Motor neuron (in vitro differentiated cells): ENCODE results near the gene TNFRSF11A. TPM values are rescaled to one million over a fixed set of nuclear protein-coding genes. Genes with fewer than 3 reads are reported as not detected.

Experiments used
- ATAC-seq, 8 experiments: fragments of 200-7000 bp; cut with Tn5 transposase; replicated peaks in 6 of 8; 2 replicates each; pipeline ENCODE4 v1.8.0; 2021; ENCODE audit warnings: mild to moderate bottlenecking in 8 of 8, moderate library complexity in 8 of 8
- H3K27ac ChIP-seq, 2 donors: fragments of 250-450 bp; sonication (Bioruptor Pico); 2 replicates each; pipeline ENCODE4 v1.9.0; 2021; ENCODE audit warnings: antibody characterized with exemption in 2 of 2, mild to moderate bottlenecking in 2 of 2, moderate library complexity in 1 of 2
- H3K4me1 ChIP-seq, 2 donors: fragments of 250-450 bp; sonication (Bioruptor Pico); replicated peaks in 1 of 2; 2 replicates each; pipeline ENCODE4 v1.6.1; 2021; ENCODE audit warnings: antibody characterized with exemption in 2 of 2, mild to moderate bottlenecking in 2 of 2, moderate library complexity in 1 of 2
- H3K4me3 ChIP-seq, 5 donors: fragments of 250-450 bp; sonication (Bioruptor Pico); 2 replicates each; pipeline ENCODE4 v1.9.0; 2021; ENCODE audit warnings: antibody characterized with exemption in 5 of 5, mild to moderate bottlenecking in 5 of 5, moderate library complexity in 4 of 5
- WGBS, 10 experiments: fragments of 450-650 bp; shearing (Covaris generic); methylation state at CpG; one replicate each; pipeline ENCODE4 v1.0.0; 2022; 5-methylcytosine and 5-hydroxymethylcytosine counted together
- in situ Hi-C, 9 experiments: fragments of 400-800 bp; cut with MboI; loops; one replicate each; pipeline ENCODE4 v1.15.0; 2021; ENCODE audit warnings: low sequenced_read_pairs in 9 of 9, low pct_unique_long_range_greater_than_20kb in 2 of 9; ENCODE audit not compliant: unreplicated experiment in 9 of 9
- total RNA-seq, 8 experiments: library from RNA; unstranded; fragments of 300-600 nt; gene quantifications; 2 replicates each; pipeline versions ENCODE4 v1.2.3 to v1.2.4, GENCODE V29; 2022

The TNFRSF11A gene
- total RNA-seq, 8 experiments from 2014 or later = 0.05 to 13.2 (median 0.41) TPM

- H3K27ac ChIP-seq = no peak overlapping the region
- peak in 5 of 8 experiments; percentile 46 to 76 (median 66) for ATAC-seq
- 30 to 63% (median 45%) methylated on average over 1 to 3 of the region's 3 CpGs for WGBS, 10 experiments
- in situ Hi-C loops = no loop called here
- H3K4me3 ChIP-seq = no peak overlapping the region
- H3K4me1 ChIP-seq = peaks cover 2 to 5% of the 10 kb centered on the region in 2 donors
Observed at GRCh38 chr18:62341473-62341872, 16.4 kb downstream of the TNFRSF11A start.

- in situ Hi-C loops = no loop called here
- Histone ChIP-seq H3K4me3 (no peak overlapping the region), H3K4me1 (peaks cover 2 to 10% of the 10 kb centered on the region in 2 donors), H3K27ac (no peak overlapping the region)
- 26 to 100% (median 83%) methylated on average over 1 to 4 of the region's 4 CpGs; no CpG with 5 or more reads in 1 of the 10 experiments for WGBS, 10 experiments
- no peak for ATAC-seq
Observed at GRCh38 chr18:62342884-62343283, 17.8 kb downstream of the TNFRSF11A start.

GRCh38 chr18:62343316-62343715 lies 18.2 kb downstream of the TNFRSF11A start:
- Histone ChIP-seq H3K27ac (no peak overlapping the region), H3K4me3 (no peak overlapping the region), H3K4me1 (peaks cover 2 to 10% of the 10 kb centered on the region in 2 donors)
- in situ Hi-C loops = no loop called here
- WGBS, 10 experiments = 81 to 98% (median 91%) methylated on average over 4 to 8 of the region's 8 CpGs; no CpG with 5 or more reads in 1 of the 10 experiments
- no peak for ATAC-seq

- in situ Hi-C loops = no loop called here
- no peak for ATAC-seq
- H3K27ac ChIP-seq = no peak overlapping the region
- WGBS, 10 experiments = 20 to 100% (median 93%) methylated on average over 1 to 2 of the region's 2 CpGs; no CpG with 5 or more reads in 1 of the 10 experiments
- no peak overlapping the region for H3K4me3 ChIP-seq
- peaks cover 2 to 10% of the 10 kb centered on the region in 2 donors for H3K4me1 ChIP-seq
Observed at GRCh38 chr18:62345909-62346308, 20.8 kb downstream of the TNFRSF11A start.

GRCh38 chr18:62346333-62347088 lies 21.4 kb downstream of the TNFRSF11A start:
- Histone ChIP-seq H3K4me3 (no peak overlapping the region), H3K4me1 (peaks cover 2 to 7% of the 10 kb centered on the region in 2 donors), H3K27ac (peak overlapping the region in 1 of 2 donors; percentile 33)
- ATAC-seq = peak in 5 of 8 experiments; percentile 22 to 94 (median 86)
- in situ Hi-C loops = no loop called here
- WGBS, 10 experiments = 0 to 100% (median 39%) methylated on average over 1 to 3 of the region's 7 CpGs; no CpG with 5 or more reads in 2 of the 10 experiments

- Histone ChIP-seq H3K4me3 (no peak overlapping the region), H3K4me1 (peaks cover 2 to 6% of the 10 kb centered on the region in 2 donors), H3K27ac (no peak overlapping the region)
- in situ Hi-C loops = no loop called here
- WGBS, 10 experiments = 13 to 60% (median 23%) methylated on average over 1 to 5 of the region's 6 CpGs; no CpG with 5 or more reads in 3 of the 10 experiments
- ATAC-seq = peak in 3 of 8 experiments; percentile 8 to 46 (median 36)
Observed at GRCh38 chr18:62347089-62347506, 22.0 kb downstream of the TNFRSF11A start.

- WGBS, 10 experiments = 20 to 100% (median 86%) methylated on average over 1 to 4 of the region's 4 CpGs; no CpG with 5 or more reads in 1 of the 10 experiments
- Histone ChIP-seq H3K4me3 (no peak overlapping the region), H3K4me1 (peaks cover 2 to 6% of the 10 kb centered on the region in 2 donors), H3K27ac (no peak overlapping the region)
- no peak for ATAC-seq
- in situ Hi-C loops = no loop called here
Observed at GRCh38 chr18:62348474-62348873, 23.4 kb downstream of the TNFRSF11A start.

GRCh38 chr18:62353170-62353569 lies 28.1 kb downstream of the TNFRSF11A start:
- ATAC-seq = no peak
- 44 to 90% (median 67%) methylated on average over 1 to 7 of the region's 7 CpGs; no CpG with 5 or more reads in 2 of the 10 experiments for WGBS, 10 experiments

GRCh38 chr18:62354151-62354550 lies 29.0 kb downstream of the TNFRSF11A start:
- Histone ChIP-seq H3K27ac (no peak overlapping the region), H3K4me1 (no peaks in the 10 kb centered on the region), H3K4me3 (no peak overlapping the region)
- ATAC-seq = no peak
- WGBS, 10 experiments = 50 to 98% (median 87%) methylated on average over 2 to 15 of the region's 29 CpGs; no CpG with 5 or more reads in 4 of the 10 experiments
- in situ Hi-C loops = no loop called here

More at GRCh38 chr18:62353170-62353569, 28.1 kb downstream of the TNFRSF11A start:
- in situ Hi-C loops = no loop called here
- Histone ChIP-seq H3K27ac (no peak overlapping the region), H3K4me1 (no peaks in the 10 kb centered on the region), H3K4me3 (no peak overlapping the region)

GRCh38 chr18:62357079-62357719 lies 32.1 kb downstream of the TNFRSF11A start:
- Histone ChIP-seq H3K4me1 (no peaks in the 10 kb centered on the region), H3K4me3 (no peak overlapping the region), H3K27ac (no peak overlapping the region)
- in situ Hi-C loops = no loop called here
- ATAC-seq = no peak
- WGBS, 10 experiments = 20 to 92% (median 76%) methylated on average over 1 to 5 of the region's 5 CpGs

- H3K27ac ChIP-seq = no peak overlapping the region
- 17 to 94% (median 76%) methylated on average over 1 to 2 of the region's 2 CpGs; no CpG with 5 or more reads in 3 of the 10 experiments for WGBS, 10 experiments
- in situ Hi-C loops = no loop called here
- no peak for ATAC-seq
- H3K4me1 ChIP-seq = no peaks in the 10 kb centered on the region
- no peak overlapping the region for H3K4me3 ChIP-seq
Observed at GRCh38 chr18:62360805-62361204, 35.7 kb downstream of the TNFRSF11A start.

GRCh38 chr18:62361288-62361687 lies 36.2 kb downstream of the TNFRSF11A start:
- no peak for ATAC-seq
- 75 to 100% (median 91%) methylated on average over 1 to 6 of the region's 7 CpGs for WGBS, 10 experiments
- H3K4me1 ChIP-seq = no peaks in the 10 kb centered on the region
- in situ Hi-C loops = no loop called here
- no peak overlapping the region for H3K27ac ChIP-seq
- H3K4me3 ChIP-seq = no peak overlapping the region

- Histone ChIP-seq H3K4me3 (no peak overlapping the region), H3K27ac (no peak overlapping the region), H3K4me1 (no peaks in the 10 kb centered on the region)
- 63 to 100% (median 78%) methylated on average over 1 to 5 of the region's 5 CpGs; no CpG with 5 or more reads in 2 of the 10 experiments for whole genome bisulfite sequencing, 10 experiments
- no peak for ATAC-seq
- in situ Hi-C loops = no loop called here
Observed at GRCh38 chr18:62364558-62364957, 39.4 kb downstream of the TNFRSF11A start.
